GM18868 (cell line): ENCODE measurements around the gene LRTM1.

Experiments used
- ATAC-seq: cut with Tn5 transposase; IDR thresholded peaks from one replicate; pipeline ENCODE4 v1.9.1; 2021; ENCODE audit warnings: mild to moderate bottlenecking, moderate library complexity; ENCODE audit not compliant: unreplicated experiment

Gene LRTM1

GRCh38 chr3:54897028-54897711 is 30.7 kb downstream of the LRTM1 start:
- no peak for ATAC-seq

- no peak for ATAC-seq
Measured at GRCh38 chr3:54895613-54896012, 32.2 kb downstream of the LRTM1 start.

- ATAC-seq = no peak
Measured at GRCh38 chr3:54892168-54892567, 35.7 kb downstream of the LRTM1 start.

- no peak for ATAC-seq
Measured at GRCh38 chr3:54891540-54891897, 36.3 kb downstream of the LRTM1 start.

GRCh38 chr3:54889731-54890130 is 38.1 kb downstream of the LRTM1 start:
- no peak for ATAC-seq

GRCh38 chr3:54888873-54889272 is 39.0 kb downstream of the LRTM1 start:
- no peak for ATAC-seq

GRCh38 chr3:54888162-54888561 is 39.7 kb downstream of the LRTM1 start:
- ATAC-seq = no peak

- ATAC-seq = no peak
Measured at GRCh38 chr3:54882129-54882833, 45.6 kb downstream of the LRTM1 start.

- no peak for ATAC-seq
Measured at GRCh38 chr3:54878145-54878544, 49.7 kb downstream of the LRTM1 start.

- no peak for ATAC-seq
Measured at GRCh38 chr3:54877730-54878129, 50.1 kb downstream of the LRTM1 start.

GRCh38 chr3:54876694-54877093 is 51.2 kb downstream of the LRTM1 start:
- no peak for ATAC-seq

- no peak for ATAC-seq
Measured at GRCh38 chr3:54875596-54876268, 52.1 kb downstream of the LRTM1 start.

- no peak for ATAC-seq
Measured at GRCh38 chr3:54874816-54875556, 52.9 kb downstream of the LRTM1 start.

- ATAC-seq = no peak
Measured at GRCh38 chr3:54873059-54874010, 54.5 kb downstream of the LRTM1 start.

- ATAC-seq = no peak
Measured at GRCh38 chr3:54871867-54872266, 56.0 kb downstream of the LRTM1 start.

GRCh38 chr3:54870423-54870822 is 57.4 kb downstream of the LRTM1 start:
- no peak for ATAC-seq
